ENCODE results near the gene FNIP2. TPM values are rescaled to one million over a fixed set of nuclear protein-coding genes. Genes with fewer than 3 reads are reported as not detected.
A peak's percentile ranks its signal among the peaks of the same experiment; 100 is the strongest.

Gene FNIP2
- total and polyA plus RNA-seq, 9 of the 15 experiments (the other 6 are each of a cell fraction or from before 2014, with no cell fraction given) = 1.7 to 15.5 (median 8.3) TPM

DNA sequence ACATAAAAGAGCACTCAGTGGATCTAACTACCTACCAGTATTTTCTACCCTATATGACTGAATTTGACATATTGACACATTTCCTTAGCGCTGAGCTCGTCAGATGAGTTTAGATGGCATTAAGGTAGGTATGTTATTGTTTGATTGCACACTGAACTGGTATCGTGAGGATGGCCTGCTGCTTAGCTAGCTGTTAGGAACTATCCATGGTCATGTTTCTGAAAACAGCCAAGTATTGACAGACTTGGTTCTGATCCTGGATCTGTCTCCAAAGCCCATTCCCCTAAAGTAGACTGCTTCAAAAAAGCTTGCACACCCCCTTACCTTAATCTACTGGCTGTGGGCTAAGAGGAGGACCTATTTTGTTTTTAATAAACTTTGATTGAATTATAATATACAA is 32.9 kb downstream of the FNIP2 start:
- H3K27ac ChIP-seq (ENCODE audit: extremely low read depth, low read depth, low read length) = no peak overlapping the region
- H3K27me3 ChIP-seq (ENCODE audit: control insufficient read depth in 2 of 2, insufficient read depth in 2 of 2, low read length in 2 of 2) = no peaks in the 10 kb centered on the region
- peaks cover 3% of the 10 kb centered on the region; the same call in 1 of the 2 replicates for H4K20me1 ChIP-seq (replicated peaks; ENCODE audit: control insufficient read depth, insufficient read depth, low read length)
- H3K4me1 ChIP-seq (replicated peaks in 1 of 2; ENCODE audit: control insufficient read depth in 2 of 2, insufficient read depth in 2 of 2, low read length in 2 of 2) = peaks cover 3 to 13% of the 10 kb centered on the region in 2 experiments; a peak in 3 of 5 replicates
- TF ChIP-seq ARHGAP35 (IDR thresholded peaks at IDR 0.05; ENCODE audit: partially characterized antibody) = no peak
- TF ChIP-seq NFIC (IDR thresholded peaks at IDR 0.05) = no peak
- TF ChIP-seq ZNF121 (CRISPR knock-in tag; conservative IDR thresholded peaks at IDR 0.05) = no peak
- ChIA-PET CTCF (ENCODE audit: low intra/inter-chr PET ratio) (interaction anchor here (0.6 kb wide), 1 partner anchor 395 kb away, joined by 3 read pairs; no protein-coding TSS in a partner anchor), POLR2A (interaction anchor here (1.0 kb wide), 1 partner anchor 10 kb away, joined by 3 read pairs; no protein-coding TSS in a partner anchor)
- FAIRE-seq (no peak), ATAC-seq (no peak), DNase-seq (ENCODE audit: extremely low read depth in 1 of 4, low spot score in 3 of 4) (no peak)
- no peak overlapping the region for H3K4me2 ChIP-seq (ENCODE audit: insufficient read depth, low read length)
- no peaks in the 10 kb centered on the region for H3K9me3 ChIP-seq (replicated peaks; ENCODE audit: control insufficient read depth, insufficient read depth, low read depth, low read length)
- peaks cover 10% of the 10 kb centered on the region; the same call in 1 of the 3 replicates for H3K79me2 ChIP-seq (ENCODE audit: control insufficient read depth, insufficient read depth, low read length)
- no TSS peak for BruUV-seq (replicated peaks)
- no peak overlapping the region for H2AFZ ChIP-seq (ENCODE audit: low read depth, low read length)
- in situ Hi-C loops (cut with MboI) (no loop called here), intact Hi-C loops (cut with micrococcal nuclease) (no loop called here)
- H3K9me1 ChIP-seq (ENCODE audit: control insufficient read depth, insufficient read depth, low read length) = no peaks in the 10 kb centered on the region
- 90% methylated on average over 3 of the region's 3 CpGs for WGBS (ENCODE audit: insufficient coverage, low coverage, missing lambda C conversion rate)
- H3K9ac ChIP-seq (ENCODE audit: insufficient read depth in 1 of 2, low read depth in 2 of 2, low read length in 2 of 2) = no peak overlapping the region
- H3K36me3 ChIP-seq (ENCODE audit: control insufficient read depth, insufficient read depth, low read length) = no peaks in the 10 kb centered on the region
- no peak overlapping the region for H3K4me3 ChIP-seq

DNA sequence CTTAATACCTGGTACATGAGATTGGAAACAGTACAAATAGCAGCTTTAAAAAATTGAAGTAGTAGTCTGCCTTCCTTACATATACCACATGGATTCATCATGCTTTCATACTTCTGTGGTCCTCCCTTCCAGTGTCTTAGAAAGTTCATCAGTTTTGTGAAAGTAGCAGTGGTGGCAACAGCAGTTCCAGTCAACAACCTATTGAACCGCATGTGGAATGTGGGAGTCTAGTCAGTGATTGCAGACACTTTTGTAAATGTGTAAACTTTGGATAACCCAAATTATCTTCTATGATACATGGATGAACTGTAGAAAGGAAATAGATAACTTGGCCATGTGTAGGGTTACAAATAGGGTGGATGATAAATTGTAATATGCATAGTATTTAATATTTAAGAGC is 34.1 kb downstream of the FNIP2 start:
- ATAC-seq (no peak), FAIRE-seq (no peak), DNase-seq (ENCODE audit: extremely low read depth in 1 of 4, low spot score in 3 of 4) (no peak)
- intact Hi-C loops (cut with micrococcal nuclease) = no loop called here
- no peaks in the 10 kb centered on the region for H3K9me3 ChIP-seq (replicated peaks; ENCODE audit: control insufficient read depth, insufficient read depth, low read depth, low read length)
- TF ChIP-seq KDM1A (IDR thresholded peaks at IDR 0.05) = peak; percentile 43 to 50; a peak in 2 of 4 replicates
- TF ChIP-seq KLF16 (IDR thresholded peaks at IDR 0.05) = 0 out of 2 replicates have a peak, but pooled peaks have one; percentile 5
- peak; percentile 74 for TF ChIP-seq CBFA2T3 (IDR thresholded peaks at IDR 0.05)
- TF ChIP-seq, protein P1, sequence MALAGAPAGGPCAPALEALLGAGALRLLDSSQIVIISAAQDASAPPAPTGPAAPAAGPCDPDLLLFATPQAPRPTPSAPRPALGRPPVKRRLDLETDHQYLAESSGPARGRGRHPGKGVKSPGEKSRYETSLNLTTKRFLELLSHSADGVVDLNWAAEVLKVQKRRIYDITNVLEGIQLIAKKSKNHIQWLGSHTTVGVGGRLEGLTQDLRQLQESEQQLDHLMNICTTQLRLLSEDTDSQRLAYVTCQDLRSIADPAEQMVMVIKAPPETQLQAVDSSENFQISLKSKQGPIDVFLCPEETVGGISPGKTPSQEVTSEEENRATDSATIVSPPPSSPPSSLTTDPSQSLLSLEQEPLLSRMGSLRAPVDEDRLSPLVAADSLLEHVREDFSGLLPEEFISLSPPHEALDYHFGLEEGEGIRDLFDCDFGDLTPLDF (CRISPR knock-in tag; IDR thresholded peaks at IDR 0.05) = no peak
- TF ChIP-seq NCOR1 (IDR thresholded peaks at IDR 0.05) = peak; percentile 42; the same call in 1 of the 2 replicates
- peak; percentile 48 for TF ChIP-seq CBFA2T2 (conservative IDR thresholded peaks at IDR 0.05)
- H3K4me3 ChIP-seq = no peak overlapping the region
- peaks cover 3 to 13% of the 10 kb centered on the region in 2 experiments; a peak in 3 of 5 replicates for H3K4me1 ChIP-seq (replicated peaks in 1 of 2; ENCODE audit: control insufficient read depth in 2 of 2, insufficient read depth in 2 of 2, low read length in 2 of 2)
- no peak overlapping the region for H3K9ac ChIP-seq (ENCODE audit: insufficient read depth in 1 of 2, low read depth in 2 of 2, low read length in 2 of 2)
- no peak overlapping the region for H3K4me2 ChIP-seq (ENCODE audit: insufficient read depth, low read length)
- peaks cover 3% of the 10 kb centered on the region; the same call in 1 of the 2 replicates for H4K20me1 ChIP-seq (replicated peaks; ENCODE audit: control insufficient read depth, insufficient read depth, low read length)
- CTCF ChIA-PET (ENCODE audit: low intra/inter-chr PET ratio) = no interaction called here
- H3K79me2 ChIP-seq (ENCODE audit: control insufficient read depth, insufficient read depth, low read length) = peaks cover 10% of the 10 kb centered on the region; the same call in 1 of the 3 replicates
- in situ Hi-C loops (cut with MboI) = no loop called here
- POLR2A ChIA-PET = interaction anchor here (0.7 to 1.0 kb wide), 2 partner anchors 14 to 21 kb away, joined by 3 to 4 read pairs; no protein-coding TSS in a partner anchor
- WGBS (ENCODE audit: insufficient coverage, low coverage, missing lambda C conversion rate) = 0% methylated on average over 1 of the region's 1 CpG
- H3K9me1 ChIP-seq (ENCODE audit: control insufficient read depth, insufficient read depth, low read length) = no peaks in the 10 kb centered on the region
- no peak overlapping the region for H3K27ac ChIP-seq (ENCODE audit: extremely low read depth, low read depth, low read length)
- no peaks in the 10 kb centered on the region for H3K27me3 ChIP-seq (ENCODE audit: control insufficient read depth in 2 of 2, insufficient read depth in 2 of 2, low read length in 2 of 2)
- H3K36me3 ChIP-seq (ENCODE audit: control insufficient read depth, insufficient read depth, low read length) = no peaks in the 10 kb centered on the region
- H2AFZ ChIP-seq (ENCODE audit: low read depth, low read length) = no peak overlapping the region
- BruUV-seq (replicated peaks) = no TSS peak

Measured in K562 (cell line).